A673 (cell line): Measurements from ENCODE around the gene NDC1.

Experiments
- CTCF ChIP-seq: fragments of 300-800, 200-600 bp; sonication (generic); conservative IDR thresholded peaks from 2 replicates; pipeline ENCODE4 v1.5.1; 2017; ENCODE audit warnings: low read depth, mild to moderate bottlenecking, antibody characterized with exemption, low read length, moderate library complexity, mixed read lengths
- EZH2 ChIP-seq: fragments of 200-600 bp; sonication (generic); IDR thresholded peaks from 2 replicates; pipeline ENCODE4 v1.6.1; 2017; ENCODE audit warnings: borderline replicate concordance, low read depth, mild to moderate bottlenecking, mixed read lengths, antibody characterized with exemption, low read length; ENCODE audit not compliant: poor library complexity, severe bottlenecking

GRCh38 chr1:53739109-53739681 is 98.9 kb downstream of the NDC1 start, which contains the start of gene GLIS1:
- TF ChIP-seq CTCF, result no peak
- TF ChIP-seq EZH2, result no peak
